ENCODE results near the gene GHR. TPM values are rescaled to one million over a fixed set of nuclear protein-coding genes. Genes with fewer than 3 reads are reported as not detected.

The GHR gene
- total and polyA plus RNA-seq, 4 donors: 2.9 to 17.1 (median 8.6) TPM

DNA sequence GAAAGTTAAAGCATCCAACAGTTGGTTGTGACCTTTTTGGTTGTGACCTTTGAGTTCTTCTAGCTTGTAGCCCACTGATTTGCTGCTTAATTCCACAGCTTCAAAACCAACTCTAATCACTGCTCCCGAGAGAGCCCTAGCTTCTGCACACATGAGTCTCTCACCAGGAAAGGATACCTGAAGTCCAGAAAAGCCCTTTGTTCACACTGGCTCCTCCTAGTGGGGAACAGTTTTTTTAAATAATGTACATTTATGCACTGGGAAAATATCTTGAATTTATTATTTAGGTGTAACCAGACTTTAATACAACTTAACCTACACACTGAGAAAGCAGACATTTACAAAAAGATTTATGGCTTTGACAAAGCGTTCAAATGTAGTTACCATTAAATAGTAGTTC lies 213.2 kb downstream of the GHR start:
- ATAC-seq (ENCODE audit: low FRiP score) (no peak), DNase-seq (no peak)
- Histone ChIP-seq H3K27me3 (ENCODE audit: control insufficient read depth in 1 of 2, insufficient read depth in 2 of 2, low read length in 1 of 2) (no peaks in the 10 kb centered on the region), H3K36me3 (ENCODE audit: control insufficient read depth in 1 of 2, insufficient read depth in 2 of 2, low read length in 1 of 2) (no peaks in the 10 kb centered on the region), H3K4me3 (ENCODE audit: low read length in 2 of 2) (no peak overlapping the region), H3K27ac (ENCODE audit: low read depth in 1 of 2, low read length in 2 of 2) (no peak overlapping the region), H3K4me1 (ENCODE audit: control insufficient read depth in 1 of 2, insufficient read depth in 2 of 2, low read length in 2 of 2) (no peaks in the 10 kb centered on the region), H3K9me3 (ENCODE audit: control insufficient read depth, low read length) (no peaks in the 10 kb centered on the region)
- intact Hi-C loops (cut with DNase I): no loop called here
- 81 to 88% methylated on average over 2 of the region's 2 CpGs for WGBS, 2 donors

GRCh38 chr5:42636946-42637345 lies 213.7 kb downstream of the GHR start:
- ATAC-seq (ENCODE audit: low FRiP score) (no peak), DNase-seq (no peak)
- H3K36me3 ChIP-seq (ENCODE audit: control insufficient read depth in 1 of 2, insufficient read depth in 2 of 2, low read length in 1 of 2): no peaks in the 10 kb centered on the region
- 87 to 91% methylated on average over 1 of the region's 1 CpG for WGBS, 2 donors
- H3K27me3 ChIP-seq (ENCODE audit: control insufficient read depth in 1 of 2, insufficient read depth in 2 of 2, low read length in 1 of 2): no peaks in the 10 kb centered on the region
- H3K4me1 ChIP-seq (ENCODE audit: control insufficient read depth in 1 of 2, insufficient read depth in 2 of 2, low read length in 2 of 2): no peaks in the 10 kb centered on the region
- no peak overlapping the region for H3K4me3 ChIP-seq (ENCODE audit: low read length in 2 of 2)
- H3K9me3 ChIP-seq (ENCODE audit: control insufficient read depth, low read length): no peaks in the 10 kb centered on the region
- intact Hi-C loops (cut with DNase I): no loop called here
- H3K27ac ChIP-seq (ENCODE audit: low read depth in 1 of 2, low read length in 2 of 2): no peak overlapping the region

DNA sequence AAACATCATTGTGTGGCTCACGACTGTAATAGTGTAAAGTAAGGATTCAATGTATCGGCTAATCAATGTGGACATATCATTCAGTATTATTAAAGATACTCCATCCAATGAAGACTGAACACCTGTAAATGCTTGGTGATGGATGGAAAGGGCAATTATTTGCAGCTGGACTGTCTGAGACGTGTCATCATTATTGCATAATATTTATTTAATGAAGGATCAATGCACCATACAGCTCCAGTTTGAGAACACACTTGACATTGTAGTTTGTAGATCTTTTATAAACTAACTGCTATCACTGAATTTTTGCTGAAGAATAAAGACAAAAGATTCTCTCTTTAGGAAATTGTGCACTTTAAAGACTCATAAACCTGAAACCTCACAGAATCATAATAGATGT lies 215.7 kb downstream of the GHR start:
- no peaks in the 10 kb centered on the region for H3K9me3 ChIP-seq (ENCODE audit: control insufficient read depth, low read length)
- no peaks in the 10 kb centered on the region for H3K36me3 ChIP-seq (ENCODE audit: control insufficient read depth in 1 of 2, insufficient read depth in 2 of 2, low read length in 1 of 2)
- DNase-seq (no peak), ATAC-seq (ENCODE audit: low FRiP score) (no peak)
- no peaks in the 10 kb centered on the region for H3K4me1 ChIP-seq (ENCODE audit: control insufficient read depth in 1 of 2, insufficient read depth in 2 of 2, low read length in 2 of 2)
- intact Hi-C loops (cut with DNase I): no loop called here
- H3K4me3 ChIP-seq (ENCODE audit: low read length in 2 of 2): no peak overlapping the region
- WGBS, 2 donors: 95 to 97% methylated on average over 3 of the region's 3 CpGs
- no peaks in the 10 kb centered on the region for H3K27me3 ChIP-seq (ENCODE audit: control insufficient read depth in 1 of 2, insufficient read depth in 2 of 2, low read length in 1 of 2)
- no peak overlapping the region for H3K27ac ChIP-seq (ENCODE audit: low read depth in 1 of 2, low read length in 2 of 2)

GRCh38 chr5:42640835-42641234 lies 217.6 kb downstream of the GHR start:
- Histone ChIP-seq H3K36me3 (ENCODE audit: control insufficient read depth in 1 of 2, insufficient read depth in 2 of 2, low read length in 1 of 2) (no peaks in the 10 kb centered on the region), H3K4me1 (ENCODE audit: control insufficient read depth in 1 of 2, insufficient read depth in 2 of 2, low read length in 2 of 2) (no peaks in the 10 kb centered on the region), H3K9me3 (ENCODE audit: control insufficient read depth, low read length) (no peaks in the 10 kb centered on the region), H3K27me3 (ENCODE audit: control insufficient read depth in 1 of 2, insufficient read depth in 2 of 2, low read length in 1 of 2) (no peaks in the 10 kb centered on the region), H3K27ac (ENCODE audit: low read depth in 1 of 2, low read length in 2 of 2) (no peak overlapping the region), H3K4me3 (ENCODE audit: low read length in 2 of 2) (no peak overlapping the region)
- intact Hi-C loops (cut with DNase I): no loop called here
- no peak for DNase-seq
- WGBS, 2 donors: 93 to 99% methylated on average over 2 of the region's 2 CpGs
- no peak for ATAC-seq (ENCODE audit: low FRiP score)

DNA sequence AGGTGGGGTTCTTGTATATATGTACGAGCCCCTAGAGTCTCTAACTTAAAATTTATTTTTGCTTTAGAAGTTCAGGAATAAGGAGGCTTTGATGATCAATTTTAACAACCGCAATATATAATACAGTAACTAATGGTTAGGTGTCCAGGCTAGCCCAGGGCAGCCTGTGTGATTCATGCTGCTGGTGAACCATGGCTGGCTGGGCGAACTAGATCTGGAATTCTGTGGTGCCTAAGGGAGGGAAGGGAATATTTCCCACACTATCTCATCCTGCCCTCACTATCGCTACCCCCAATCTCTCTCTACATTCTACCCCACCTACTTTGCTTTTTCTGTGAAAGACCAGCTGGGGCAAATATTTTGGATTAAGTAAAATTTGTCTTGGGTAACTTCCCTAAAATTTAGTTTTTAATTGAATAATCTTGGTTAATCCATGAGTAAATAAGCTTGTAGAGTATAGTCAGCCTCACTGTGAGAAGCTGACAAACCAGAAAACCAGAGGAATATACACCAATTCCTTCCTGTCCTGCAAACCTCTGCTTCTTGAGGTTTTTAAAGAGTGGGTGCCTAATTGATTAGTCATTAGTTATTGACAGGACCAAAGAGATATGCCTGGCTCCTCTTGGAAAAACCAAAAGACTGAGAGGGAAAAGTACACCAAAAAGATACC lies 218.2 kb downstream of the GHR start:
- WGBS, 2 donors: 95 to 97% methylated on average over 4 of the region's 4 CpGs
- H3K36me3 ChIP-seq (ENCODE audit: control insufficient read depth in 1 of 2, insufficient read depth in 2 of 2, low read length in 1 of 2): no peaks in the 10 kb centered on the region
- H3K4me3 ChIP-seq (ENCODE audit: low read length in 2 of 2): no peak overlapping the region
- no peak overlapping the region for H3K27ac ChIP-seq (ENCODE audit: low read depth in 1 of 2, low read length in 2 of 2)
- ATAC-seq (ENCODE audit: low FRiP score) (no peak), DNase-seq (no peak)
- no peaks in the 10 kb centered on the region for H3K27me3 ChIP-seq (ENCODE audit: control insufficient read depth in 1 of 2, insufficient read depth in 2 of 2, low read length in 1 of 2)
- no peaks in the 10 kb centered on the region for H3K9me3 ChIP-seq (ENCODE audit: control insufficient read depth, low read length)
- H3K4me1 ChIP-seq (ENCODE audit: control insufficient read depth in 1 of 2, insufficient read depth in 2 of 2, low read length in 2 of 2): no peaks in the 10 kb centered on the region
- intact Hi-C loops (cut with DNase I): no loop called here

GRCh38 chr5:42642006-42642405 lies 218.8 kb downstream of the GHR start:
- ATAC-seq (ENCODE audit: low FRiP score) (no peak), DNase-seq (no peak)
- no peak overlapping the region for H3K27ac ChIP-seq (ENCODE audit: low read depth in 1 of 2, low read length in 2 of 2)
- no peaks in the 10 kb centered on the region for H3K27me3 ChIP-seq (ENCODE audit: control insufficient read depth in 1 of 2, insufficient read depth in 2 of 2, low read length in 1 of 2)
- no peaks in the 10 kb centered on the region for H3K9me3 ChIP-seq (ENCODE audit: control insufficient read depth, low read length)
- no peak overlapping the region for H3K4me3 ChIP-seq (ENCODE audit: low read length in 2 of 2)
- intact Hi-C loops (cut with DNase I): no loop called here
- H3K4me1 ChIP-seq (ENCODE audit: control insufficient read depth in 1 of 2, insufficient read depth in 2 of 2, low read length in 2 of 2): no peaks in the 10 kb centered on the region
- no peaks in the 10 kb centered on the region for H3K36me3 ChIP-seq (ENCODE audit: control insufficient read depth in 1 of 2, insufficient read depth in 2 of 2, low read length in 1 of 2)
- WGBS, 2 donors: 94 to 96% methylated on average over 4 of the region's 4 CpGs

- 87 to 90% methylated on average over 1 of the region's 1 CpG for WGBS, 2 donors
- Histone ChIP-seq H3K27ac (ENCODE audit: low read depth in 1 of 2, low read length in 2 of 2) (no peak overlapping the region), H3K4me3 (ENCODE audit: low read length in 2 of 2) (no peak overlapping the region), H3K36me3 (ENCODE audit: control insufficient read depth in 1 of 2, insufficient read depth in 2 of 2, low read length in 1 of 2) (no peaks in the 10 kb centered on the region), H3K27me3 (ENCODE audit: control insufficient read depth in 1 of 2, insufficient read depth in 2 of 2, low read length in 1 of 2) (no peaks in the 10 kb centered on the region), H3K9me3 (ENCODE audit: control insufficient read depth, low read length) (no peaks in the 10 kb centered on the region), H3K4me1 (ENCODE audit: control insufficient read depth in 1 of 2, insufficient read depth in 2 of 2, low read length in 2 of 2) (no peaks in the 10 kb centered on the region)
- intact Hi-C loops (cut with DNase I): no loop called here
- ATAC-seq (ENCODE audit: low FRiP score) (no peak), DNase-seq (no peak)
These were observed 220.1 kb downstream of the GHR start for GRCh38 chr5:42643360-42643759.

- Histone ChIP-seq H3K27me3 (ENCODE audit: control insufficient read depth in 1 of 2, insufficient read depth in 2 of 2, low read length in 1 of 2) (no peaks in the 10 kb centered on the region), H3K4me3 (ENCODE audit: low read length in 2 of 2) (no peak overlapping the region), H3K36me3 (ENCODE audit: control insufficient read depth in 1 of 2, insufficient read depth in 2 of 2, low read length in 1 of 2) (no peaks in the 10 kb centered on the region), H3K9me3 (ENCODE audit: control insufficient read depth, low read length) (no peaks in the 10 kb centered on the region), H3K27ac (ENCODE audit: low read depth in 1 of 2, low read length in 2 of 2) (no peak overlapping the region), H3K4me1 (ENCODE audit: control insufficient read depth in 1 of 2, insufficient read depth in 2 of 2, low read length in 2 of 2) (no peaks in the 10 kb centered on the region)
- no peak for ATAC-seq (ENCODE audit: low FRiP score)
- no peak for DNase-seq
- intact Hi-C loops (cut with DNase I): no loop called here
- 30 to 45% methylated on average over 2 of the region's 2 CpGs for WGBS, 2 donors
These were observed 221.9 kb downstream of the GHR start for GRCh38 chr5:42645138-42645537.

- Histone ChIP-seq H3K27ac (ENCODE audit: low read depth in 1 of 2, low read length in 2 of 2) (no peak overlapping the region), H3K36me3 (ENCODE audit: control insufficient read depth in 1 of 2, insufficient read depth in 2 of 2, low read length in 1 of 2) (no peaks in the 10 kb centered on the region), H3K4me1 (ENCODE audit: control insufficient read depth in 1 of 2, insufficient read depth in 2 of 2, low read length in 2 of 2) (no peaks in the 10 kb centered on the region), H3K27me3 (ENCODE audit: control insufficient read depth in 1 of 2, insufficient read depth in 2 of 2, low read length in 1 of 2) (no peaks in the 10 kb centered on the region), H3K9me3 (ENCODE audit: control insufficient read depth, low read length) (no peaks in the 10 kb centered on the region), H3K4me3 (ENCODE audit: low read length in 2 of 2) (no peak overlapping the region)
- no peak for ATAC-seq (ENCODE audit: low FRiP score)
- intact Hi-C loops (cut with DNase I): no loop called here
- WGBS, 2 donors: 76 to 87% methylated on average over 3 of the region's 3 CpGs
- no peak for DNase-seq
These were observed 224.8 kb downstream of the GHR start for GRCh38 chr5:42648036-42648435.
